Activated naive CD4-positive, alpha-beta T cell (primary cell): Measurements from ENCODE around the gene ALOX15B.
A peak's percentile ranks its signal among the peaks of the same experiment; 100 is the strongest.
"Not testable (repeated sequence)": the region's sequence is repeated elsewhere in the genome, so short reads cannot be mapped to it uniquely, and the experiment has no call there.

Experiments
- DNase-seq, 4 experiments: peaks; one replicate each; lab custom pipeline; 2025; lab: John Stamatoyannopoulos, UW

ALOX15B gene

DNA sequence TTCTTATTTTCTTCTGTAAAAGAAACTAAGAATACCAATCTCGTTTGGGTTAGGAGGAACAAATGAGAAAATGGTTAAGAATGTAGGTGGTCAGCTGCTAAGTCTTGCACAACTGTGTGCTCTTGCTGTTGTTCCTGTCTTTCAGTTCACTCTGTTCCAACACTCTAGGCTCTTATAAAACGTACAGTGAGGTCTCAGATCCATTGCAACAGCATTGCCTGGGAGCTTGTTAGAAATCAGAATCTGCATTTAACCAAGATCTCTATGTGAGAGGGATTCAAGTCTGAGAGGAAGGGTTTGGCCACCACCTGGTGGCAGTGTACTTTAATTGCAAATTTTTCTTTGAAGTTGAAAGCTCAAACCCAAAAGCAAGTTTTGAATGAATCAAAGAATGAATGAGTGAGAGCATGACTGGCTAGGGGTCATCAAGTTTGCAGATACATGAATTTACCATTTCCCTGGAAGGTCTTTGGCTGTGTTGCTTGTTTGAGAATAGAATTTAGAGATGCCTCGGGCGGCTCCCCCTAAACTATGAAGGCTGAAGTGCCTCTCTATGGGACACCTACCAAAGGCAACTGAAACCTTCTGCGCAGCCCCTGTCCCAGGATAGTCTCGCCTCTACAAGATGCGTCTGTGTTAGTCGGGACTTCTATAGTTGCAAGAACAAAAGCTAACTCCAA, 2.5 kb downstream of the ALOX15B start:
- DNase-seq: peak in 1 of 4 experiments; percentile 4

- no peak for DNase-seq
Observed at GRCh38 chr17:8041979-8042378, 3.1 kb downstream of the ALOX15B start.

DNA sequence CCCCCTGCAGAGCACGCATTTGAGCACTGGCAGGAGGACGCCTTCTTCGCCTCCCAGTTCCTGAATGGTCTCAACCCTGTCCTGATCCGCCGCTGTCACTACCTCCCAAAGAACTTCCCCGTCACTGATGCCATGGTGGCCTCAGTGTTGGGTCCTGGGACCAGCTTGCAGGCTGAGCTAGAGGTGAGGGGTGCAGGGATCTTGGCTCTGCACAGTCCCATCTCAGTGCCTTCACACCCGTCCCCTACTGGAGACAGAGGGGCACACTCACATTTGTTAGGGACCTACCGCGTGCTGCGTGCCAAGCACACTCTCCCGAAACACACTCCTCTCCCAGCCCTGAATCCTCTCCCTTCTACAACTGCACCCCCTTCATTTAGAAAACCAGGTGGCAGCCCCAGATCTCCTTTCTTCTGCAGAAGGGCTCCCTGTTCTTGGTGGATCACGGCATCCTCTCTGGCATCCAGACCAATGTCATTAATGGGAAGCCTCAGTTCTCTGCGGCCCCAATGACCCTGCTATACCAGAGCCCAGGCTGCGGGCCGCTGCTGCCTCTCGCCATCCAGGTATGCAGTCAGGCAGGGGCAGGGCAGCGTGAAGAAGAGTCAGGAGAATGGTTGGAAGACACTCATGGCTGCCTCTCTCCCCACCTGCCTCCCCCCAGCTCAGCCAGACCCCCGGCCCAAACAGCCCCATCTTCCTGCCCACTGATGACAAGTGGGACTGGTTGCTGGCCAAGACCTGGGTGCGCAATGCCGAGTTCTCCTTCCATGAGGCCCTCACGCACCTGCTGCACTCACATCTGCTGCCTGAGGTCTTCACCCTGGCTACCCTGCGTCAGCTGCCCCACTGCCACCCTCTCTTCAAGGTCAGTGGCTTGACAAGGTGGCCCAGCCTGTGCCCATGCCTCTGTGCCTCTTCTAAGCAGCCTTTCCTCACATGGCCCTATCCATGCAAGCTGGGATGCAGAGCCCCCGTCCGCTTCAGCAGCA, 6.3 kb downstream of the ALOX15B start:
- DNase-seq: no peak

- no peak for DNase-seq
Observed at GRCh38 chr17:8046306-8046928, 7.6 kb downstream of the ALOX15B start.

DNA sequence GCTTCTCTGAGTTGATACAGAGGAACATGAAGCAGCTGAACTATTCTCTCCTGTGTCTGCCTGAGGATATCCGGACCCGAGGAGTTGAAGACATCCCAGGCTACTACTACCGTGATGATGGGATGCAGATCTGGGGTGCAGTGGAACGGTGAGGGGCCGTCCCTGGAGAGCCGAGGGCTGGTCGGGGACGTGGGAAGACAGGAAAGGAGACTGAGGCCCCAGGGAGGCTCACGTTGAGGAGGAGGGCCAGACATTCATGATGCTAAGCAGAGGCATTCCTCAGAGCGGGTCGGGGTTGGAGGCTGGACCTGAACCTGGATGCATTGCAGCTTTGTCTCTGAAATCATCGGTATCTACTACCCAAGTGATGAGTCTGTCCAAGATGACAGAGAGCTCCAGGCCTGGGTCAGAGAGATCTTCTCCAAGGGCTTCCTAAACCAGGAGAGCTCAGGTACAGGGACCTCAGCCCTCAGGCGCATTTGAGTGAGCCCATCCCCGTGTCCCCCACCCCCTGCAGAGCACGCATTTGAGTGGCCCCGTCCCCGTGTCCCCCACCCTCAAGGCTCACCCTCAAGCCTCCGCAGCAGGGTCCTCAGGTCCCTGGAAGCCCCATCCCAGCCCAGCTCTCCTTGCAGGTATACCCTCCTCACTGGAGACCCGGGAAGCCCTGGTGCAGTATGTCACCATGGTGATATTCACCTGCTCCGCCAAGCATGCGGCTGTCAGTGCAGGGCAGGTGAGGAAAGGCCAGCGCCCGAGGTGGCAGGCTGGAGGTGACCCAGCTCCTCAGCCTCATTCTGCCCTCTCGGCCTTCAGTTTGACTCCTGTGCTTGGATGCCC, 8.3 kb downstream of the ALOX15B start:
- no peak for DNase-seq

DNA sequence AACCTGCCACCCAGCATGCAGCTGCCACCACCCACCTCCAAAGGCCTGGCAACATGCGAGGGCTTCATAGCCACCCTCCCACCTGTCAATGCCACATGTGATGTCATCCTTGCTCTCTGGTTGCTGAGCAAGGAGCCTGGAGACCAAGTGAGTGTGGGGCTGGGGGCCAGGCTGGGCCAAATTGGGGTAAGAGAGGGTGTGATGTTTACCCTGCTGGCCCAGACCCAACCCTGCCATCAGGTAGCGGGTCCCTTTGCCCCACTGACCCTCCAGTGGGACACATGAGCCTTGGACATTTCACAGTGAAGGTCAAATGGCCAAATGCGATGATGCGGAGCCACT, 8.9 kb downstream of the ALOX15B start:
- no peak for DNase-seq

DNA sequence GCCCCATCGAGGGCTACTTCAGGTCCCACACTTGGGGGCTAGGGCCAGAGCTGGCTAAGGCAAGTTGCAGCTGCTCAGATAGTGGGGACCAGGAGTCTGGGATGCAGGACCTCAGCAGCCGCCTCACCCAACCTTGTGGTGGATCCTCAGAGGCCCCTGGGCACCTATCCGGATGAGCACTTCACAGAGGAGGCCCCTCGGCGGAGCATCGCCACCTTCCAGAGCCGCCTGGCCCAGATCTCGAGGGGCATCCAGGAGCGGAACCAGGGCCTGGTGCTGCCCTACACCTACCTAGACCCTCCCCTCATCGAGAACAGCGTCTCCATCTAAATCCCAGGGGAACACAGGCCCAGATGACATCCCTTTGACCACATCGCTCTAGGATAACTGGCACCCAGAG, 9.4 kb downstream of the ALOX15B start:
- no peak for DNase-seq

- DNase-seq: no peak
Observed at GRCh38 chr17:8048736-8049135, 9.9 kb downstream of the ALOX15B start.

DNA sequence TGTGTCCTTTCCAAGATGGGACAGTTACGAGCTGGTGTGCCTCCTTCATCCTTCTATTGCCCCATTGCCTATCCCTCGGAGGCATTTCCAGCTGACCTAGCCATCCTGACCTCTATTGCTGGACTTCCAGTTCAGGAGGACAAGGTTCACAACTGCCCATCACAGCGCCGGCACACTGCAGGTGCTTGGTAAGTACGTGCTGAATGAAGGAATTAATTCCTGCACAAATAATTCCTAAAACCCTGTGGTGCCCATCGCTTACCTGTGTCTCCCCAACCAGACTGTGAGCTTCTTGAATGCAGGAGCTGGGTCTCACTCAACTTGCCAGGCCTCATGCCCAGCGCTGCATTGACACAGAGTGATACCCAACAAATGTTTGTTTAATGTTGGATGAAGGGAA, 13.0 kb downstream of the ALOX15B start:
- no peak for DNase-seq

DNA sequence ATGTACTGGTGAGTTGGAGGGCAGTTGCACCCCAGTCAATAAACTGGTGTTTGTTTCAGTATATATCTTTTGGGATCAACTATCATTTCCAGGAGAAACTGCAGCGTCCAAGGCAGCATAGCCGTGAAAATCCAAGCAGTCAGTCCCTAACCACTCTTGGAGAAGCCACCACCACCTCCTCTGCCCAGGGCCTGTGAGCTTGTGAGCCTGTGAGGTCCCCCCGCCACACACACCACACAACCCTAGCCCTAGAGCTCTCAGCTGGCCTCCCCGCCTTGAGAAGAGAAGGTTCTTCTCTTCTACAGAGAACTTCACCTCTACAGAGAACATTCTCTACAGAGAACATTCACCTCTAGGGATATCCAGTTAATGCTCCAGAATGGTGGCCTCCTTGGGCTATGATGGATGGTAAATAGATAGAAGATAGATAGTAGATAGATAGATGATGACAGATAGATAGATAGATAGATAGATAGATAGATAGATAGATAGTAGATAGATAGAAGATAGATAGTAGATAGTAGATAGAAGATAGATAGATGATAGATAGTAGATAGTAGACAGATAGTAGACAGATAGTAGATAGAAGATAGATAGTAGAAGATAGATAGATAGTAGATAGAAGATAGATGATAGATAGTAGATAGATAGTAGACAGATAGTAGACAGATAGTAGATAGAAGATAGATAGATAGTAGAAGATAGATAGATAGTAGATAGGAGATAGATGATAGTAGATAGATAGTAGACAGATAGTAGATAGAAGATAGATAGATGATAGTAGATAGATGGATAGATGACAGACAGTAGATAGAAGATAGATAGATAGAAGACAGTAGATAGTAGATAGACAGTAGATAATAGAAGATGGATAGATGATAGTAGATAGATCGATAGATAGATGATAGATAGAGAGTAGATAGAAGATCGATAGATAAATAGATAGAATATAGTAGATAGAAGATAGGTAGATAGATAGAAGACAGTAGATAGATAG, 13.7 kb downstream of the ALOX15B start:
- DNase-seq: no peak

DNA sequence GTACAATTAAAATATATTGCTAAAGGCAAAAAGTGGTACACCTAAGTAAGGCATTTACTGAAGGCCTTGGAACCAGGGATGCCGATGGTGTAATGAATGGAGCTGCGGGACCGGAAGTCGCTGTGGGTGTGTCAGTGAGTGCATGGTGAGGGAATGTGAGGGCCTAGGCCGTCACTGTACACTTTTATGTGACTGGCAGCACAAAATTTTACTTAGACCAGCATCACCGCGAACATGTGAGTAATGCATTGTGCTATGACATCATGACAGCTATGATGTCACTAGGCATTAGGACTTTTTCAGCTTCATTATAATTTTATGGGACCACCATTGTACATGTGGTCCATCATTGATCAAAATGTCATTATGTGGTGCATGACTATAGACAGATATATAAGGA, 14.7 kb downstream of the ALOX15B start:
- no peak for DNase-seq

DNA sequence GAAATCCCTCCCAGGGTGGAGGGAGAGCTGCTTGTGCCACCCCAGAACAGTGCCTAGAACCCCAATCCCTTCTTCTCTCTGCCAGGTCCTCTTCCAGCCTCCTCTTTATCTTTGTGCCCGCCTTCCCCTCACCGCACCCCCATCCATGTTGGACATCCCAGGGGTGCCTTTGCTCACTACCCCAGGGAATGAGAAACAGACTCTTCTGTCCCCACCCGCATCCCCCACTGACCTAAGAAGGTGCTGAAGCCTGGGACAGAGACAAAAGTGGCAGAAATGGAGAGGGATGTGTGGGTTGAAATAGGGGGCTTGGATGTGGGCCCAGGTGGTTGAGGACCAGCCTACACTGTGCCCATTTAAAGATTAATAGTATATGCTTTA, 17.0 kb downstream of the ALOX15B start:
- no peak for DNase-seq

DNA sequence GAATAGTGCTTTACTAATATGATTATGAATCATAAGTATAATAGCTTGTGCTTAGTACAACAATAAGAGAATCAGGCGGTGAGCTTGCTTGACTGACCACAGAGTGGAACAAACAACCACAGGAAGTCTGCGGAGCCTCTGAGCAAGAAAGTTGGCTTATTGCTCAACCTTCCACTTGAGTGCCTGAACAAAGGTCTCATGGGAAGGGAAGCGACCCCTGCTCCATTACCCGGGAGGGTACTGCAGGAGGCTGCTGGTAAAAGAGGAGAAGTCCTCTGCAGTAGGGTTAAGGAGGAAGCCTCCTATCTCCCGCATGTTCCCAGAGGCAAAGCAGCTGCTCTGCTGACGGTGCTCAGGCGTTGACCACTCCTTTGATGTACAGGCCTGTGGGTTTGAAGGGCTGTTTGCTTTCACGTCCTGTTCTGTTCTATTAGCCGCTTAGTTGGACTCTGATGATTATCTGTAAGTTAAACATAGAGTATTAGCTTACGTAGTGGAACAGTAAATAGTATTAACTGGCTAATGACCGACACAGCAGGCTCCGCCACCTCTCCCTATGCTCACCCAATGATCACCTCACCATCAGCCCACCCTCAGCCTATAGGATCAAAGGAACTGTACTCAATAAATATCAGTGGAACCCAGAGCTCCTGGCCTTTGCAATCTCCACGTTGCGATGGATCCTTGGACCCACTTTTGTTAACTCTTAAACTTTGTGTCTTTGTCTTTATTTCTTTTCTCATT, 17.5 kb downstream of the ALOX15B start:
- DNase-seq: no peak

DNA sequence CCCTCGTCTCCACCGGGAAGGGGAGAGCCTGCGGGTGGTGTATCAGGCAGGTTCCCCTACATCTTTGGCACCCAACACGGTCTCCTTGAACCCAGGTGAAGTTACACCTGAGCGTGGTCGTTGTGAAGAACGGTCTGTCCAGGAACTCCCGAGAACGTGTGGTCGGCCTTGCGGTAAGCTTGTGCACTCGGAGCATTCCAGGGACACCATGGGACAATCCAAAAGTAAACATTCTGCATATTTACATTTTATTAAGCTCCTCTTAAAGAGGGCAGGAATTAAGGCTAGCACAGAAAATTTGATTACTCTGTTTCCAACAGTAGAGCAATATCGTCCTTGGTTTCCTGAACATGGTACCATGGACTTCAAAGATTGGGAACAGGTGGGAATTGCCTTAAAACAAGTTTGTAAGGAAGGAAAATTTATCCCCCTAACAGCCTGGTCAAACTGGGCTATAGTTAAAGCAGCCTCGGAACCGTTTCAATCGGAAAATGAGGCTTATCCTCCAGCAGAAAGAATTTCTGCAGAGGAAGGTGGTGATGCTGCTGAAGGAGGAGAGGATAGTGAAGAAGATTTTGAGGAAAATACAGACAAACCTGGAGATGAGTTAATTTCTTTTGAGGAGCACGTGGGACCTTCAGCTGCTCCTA, 18.2 kb downstream of the ALOX15B start:
- no peak for DNase-seq

DNA sequence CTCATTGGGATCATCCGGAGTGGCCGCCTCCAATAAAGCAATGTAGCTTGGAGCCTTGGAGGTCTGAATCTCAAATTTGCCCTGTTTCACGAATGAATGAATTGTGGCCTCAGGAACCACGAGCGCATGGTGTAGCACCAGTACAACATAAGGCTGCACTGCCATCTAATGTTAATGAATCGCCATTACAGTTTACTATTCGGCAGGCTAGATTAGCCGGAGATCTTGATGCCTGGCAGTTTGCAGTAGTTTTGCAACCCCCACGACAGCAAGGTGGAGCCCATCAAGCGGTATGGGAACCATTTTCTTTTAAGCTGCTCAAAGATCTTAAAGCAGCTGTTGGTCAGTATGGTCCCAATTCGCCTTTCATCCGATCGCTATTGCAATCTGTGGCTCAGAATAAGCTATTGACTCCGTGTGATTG, 18.8 kb downstream of the ALOX15B start:
- DNase-seq: peak in 2 of 4 experiments; percentile 12 to 16

GRCh38 chr17:8059131-8059530, 20.3 kb downstream of the ALOX15B start:
- DNase-seq: no peak

DNA sequence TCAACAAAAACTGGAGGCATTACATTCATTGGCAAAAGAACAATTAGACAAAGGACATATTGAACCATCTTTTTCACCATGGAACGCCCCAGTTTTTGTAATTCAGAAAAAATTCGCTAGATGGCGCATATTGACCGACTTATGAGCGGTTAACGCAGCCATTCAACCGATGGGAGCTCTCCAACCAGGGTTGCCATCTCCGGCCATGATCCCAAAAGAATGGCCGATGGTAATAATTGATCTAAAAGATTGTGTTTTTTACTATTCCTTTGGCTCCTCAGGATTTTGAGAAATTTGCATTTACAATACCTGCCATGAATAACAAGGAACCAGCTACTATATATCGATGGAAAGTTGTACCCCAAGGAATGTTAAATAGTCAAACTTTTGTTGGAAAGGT, 21.4 kb downstream of the ALOX15B start:
- DNase-seq: no peak

GRCh38 chr17:8061851-8062250, 23.0 kb downstream of the ALOX15B start:
- DNase-seq: not testable (repeated sequence)

- no peak for DNase-seq
Observed at GRCh38 chr17:8062435-8062806, 23.6 kb downstream of the ALOX15B start.
